Kidney epithelial cell (primary cell): ENCODE data around the gene SPAG9. TPM values are rescaled to one million over a fixed set of nuclear protein-coding genes. Genes with fewer than 3 reads are reported as not detected.

ENCODE experiments used
- DNase-seq: peaks from one replicate; pipeline ENCODE4 v3.0.0-alpha.2; 2010; ENCODE audit warnings: low read depth
- H3K27me3 ChIP-seq: 2 replicates; pipeline ENCODE4 v1.6.0; 2011; ENCODE audit warnings: low read length; ENCODE audit not compliant: control insufficient read depth, insufficient read depth
- H3K36me3 ChIP-seq: 2 replicates; pipeline ENCODE4 v1.5.1; 2011; ENCODE audit warnings: low read length; ENCODE audit not compliant: control insufficient read depth, insufficient read depth
- H3K4me3 ChIP-seq: 2 replicates; pipeline ENCODE4 v1.5.1; 2011; ENCODE audit warnings: low read depth, mild to moderate bottlenecking, control low read depth, low read length
- total RNA-seq: library from RNA; depleted of rRNA; stranded (reverse); fragments of >200 nt; gene quantifications from 2 replicates; pipeline ENCODE4 v1.2.3, GENCODE V29; 2015
- TF ChIP-seq, protein P1 (sequence below): IDR thresholded peaks from 2 replicates; pipeline ENCODE4 v1.5.1; 2011; ENCODE audit warnings: mild to moderate bottlenecking, moderate library complexity, low read length, control low read depth, inconsistent platforms; ENCODE audit not compliant: insufficient read depth, poor library complexity, severe bottlenecking

SPAG9 gene
- total RNA-seq, 1 donor from 2014 or later: 85.5 TPM

DNA sequence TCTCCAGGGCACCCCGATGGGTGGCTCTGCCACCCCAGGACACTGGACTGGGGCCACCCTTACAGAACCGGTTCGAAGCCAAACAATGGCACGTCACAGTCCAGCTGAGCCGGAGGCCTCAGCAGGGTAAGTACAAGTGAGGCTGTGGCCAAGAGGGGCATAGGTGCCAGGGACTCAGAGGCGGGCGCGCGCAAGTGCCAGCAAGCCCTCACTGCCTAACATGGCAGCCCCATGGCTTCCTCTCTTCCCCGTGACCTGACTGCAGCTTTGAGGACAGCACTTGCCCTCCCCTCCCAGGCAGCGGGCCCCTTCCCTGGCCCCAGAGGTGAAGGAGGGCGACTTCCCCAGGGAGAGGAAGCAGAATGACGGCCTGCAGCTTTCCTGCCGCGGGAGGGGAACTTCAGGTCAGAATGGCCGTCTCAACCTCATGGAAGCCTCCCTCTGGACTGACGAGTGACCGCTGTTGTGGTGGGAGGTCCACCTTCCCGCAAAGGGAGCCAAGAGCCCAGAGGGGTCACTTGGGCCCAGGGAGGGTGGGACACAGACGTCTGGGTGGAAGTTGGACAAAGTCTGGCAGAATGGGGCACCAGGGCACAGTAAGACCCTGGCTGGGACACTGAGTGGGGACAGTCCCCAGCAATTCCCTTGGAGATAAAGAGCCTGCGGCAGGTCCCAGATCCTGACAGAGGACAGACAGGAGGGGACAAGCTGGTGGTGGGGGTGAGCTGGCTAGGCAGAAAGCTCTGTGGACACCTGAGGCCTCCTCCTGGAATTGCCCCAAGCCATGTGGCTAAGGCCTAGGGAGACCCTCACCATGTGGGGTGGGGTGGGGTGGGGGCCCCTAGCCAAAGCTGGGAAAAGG is 202.4 kb downstream of the SPAG9 start:
- Histone ChIP-seq H3K27me3 (no peaks in the 10 kb centered on the region), H3K36me3 (no peaks in the 10 kb centered on the region), H3K4me3 (no peak overlapping the region)
- TF ChIP-seq, protein P1, sequence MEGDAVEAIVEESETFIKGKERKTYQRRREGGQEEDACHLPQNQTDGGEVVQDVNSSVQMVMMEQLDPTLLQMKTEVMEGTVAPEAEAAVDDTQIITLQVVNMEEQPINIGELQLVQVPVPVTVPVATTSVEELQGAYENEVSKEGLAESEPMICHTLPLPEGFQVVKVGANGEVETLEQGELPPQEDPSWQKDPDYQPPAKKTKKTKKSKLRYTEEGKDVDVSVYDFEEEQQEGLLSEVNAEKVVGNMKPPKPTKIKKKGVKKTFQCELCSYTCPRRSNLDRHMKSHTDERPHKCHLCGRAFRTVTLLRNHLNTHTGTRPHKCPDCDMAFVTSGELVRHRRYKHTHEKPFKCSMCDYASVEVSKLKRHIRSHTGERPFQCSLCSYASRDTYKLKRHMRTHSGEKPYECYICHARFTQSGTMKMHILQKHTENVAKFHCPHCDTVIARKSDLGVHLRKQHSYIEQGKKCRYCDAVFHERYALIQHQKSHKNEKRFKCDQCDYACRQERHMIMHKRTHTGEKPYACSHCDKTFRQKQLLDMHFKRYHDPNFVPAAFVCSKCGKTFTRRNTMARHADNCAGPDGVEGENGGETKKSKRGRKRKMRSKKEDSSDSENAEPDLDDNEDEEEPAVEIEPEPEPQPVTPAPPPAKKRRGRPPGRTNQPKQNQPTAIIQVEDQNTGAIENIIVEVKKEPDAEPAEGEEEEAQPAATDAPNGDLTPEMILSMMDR: no peak
- DNase-seq: no peak

DNA sequence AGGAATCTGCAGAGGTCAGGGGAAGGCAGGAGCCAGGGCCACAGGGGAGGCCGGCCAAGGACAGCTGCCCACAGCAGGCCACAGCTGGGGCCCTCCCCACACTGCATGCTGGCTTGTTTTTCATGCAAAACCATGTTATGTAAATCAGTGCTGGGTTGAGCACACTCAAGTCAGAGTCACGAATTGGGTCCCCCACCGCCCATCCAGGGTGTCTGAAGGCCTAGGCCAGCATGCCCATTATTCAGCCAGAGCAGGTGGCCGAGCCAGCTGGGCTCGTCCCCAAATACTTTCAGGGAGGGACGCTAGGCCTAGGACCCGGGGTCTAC is 203.3 kb downstream of the SPAG9 start:
- TF ChIP-seq, protein P1: no peak
- no peaks in the 10 kb centered on the region for H3K36me3 ChIP-seq
- DNase-seq: no peak

DNA sequence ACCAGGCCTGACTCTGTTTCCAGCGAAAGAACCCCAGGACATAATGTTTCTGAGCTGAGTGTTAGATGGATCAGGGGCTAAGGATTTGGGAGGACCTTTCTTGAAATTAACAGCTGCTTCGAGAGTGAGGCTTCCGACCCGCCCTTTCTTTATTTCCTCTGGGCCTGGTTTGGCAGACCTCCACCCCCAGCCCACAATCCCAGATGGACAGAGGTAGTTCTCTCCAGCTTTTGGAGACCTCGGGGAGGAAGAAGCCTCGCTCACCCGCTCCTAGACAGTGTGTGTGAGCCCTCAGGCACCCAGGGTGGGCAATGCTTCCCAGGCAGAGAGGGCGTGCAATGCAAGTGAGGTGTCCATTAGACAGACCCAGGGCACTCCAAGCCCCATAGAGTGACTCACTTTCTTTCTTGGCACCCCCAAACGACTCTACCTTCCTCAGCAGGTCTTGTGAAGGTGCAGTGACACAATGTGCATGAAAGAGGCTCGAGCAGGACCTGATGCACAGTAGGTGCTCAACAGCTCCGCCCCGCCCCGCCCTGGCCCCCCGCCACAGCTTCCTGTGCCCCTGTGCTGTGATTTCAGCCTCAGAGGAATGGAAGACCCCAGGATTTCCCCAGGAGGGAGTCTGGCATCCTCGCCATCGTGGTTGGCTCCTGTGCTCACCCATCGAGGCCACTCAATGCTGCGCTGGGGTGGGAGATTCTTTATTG is 203.8 kb downstream of the SPAG9 start:
- no peak overlapping the region for H3K4me3 ChIP-seq
- no peaks in the 10 kb centered on the region for H3K27me3 ChIP-seq
- no peaks in the 10 kb centered on the region for H3K36me3 ChIP-seq
- DNase-seq: no peak
- TF ChIP-seq, protein P1: no peak

More for the DNA sequence above, 203.3 kb downstream of the SPAG9 start:
- Histone ChIP-seq H3K4me3 (no peak overlapping the region), H3K27me3 (no peaks in the 10 kb centered on the region)

DNA sequence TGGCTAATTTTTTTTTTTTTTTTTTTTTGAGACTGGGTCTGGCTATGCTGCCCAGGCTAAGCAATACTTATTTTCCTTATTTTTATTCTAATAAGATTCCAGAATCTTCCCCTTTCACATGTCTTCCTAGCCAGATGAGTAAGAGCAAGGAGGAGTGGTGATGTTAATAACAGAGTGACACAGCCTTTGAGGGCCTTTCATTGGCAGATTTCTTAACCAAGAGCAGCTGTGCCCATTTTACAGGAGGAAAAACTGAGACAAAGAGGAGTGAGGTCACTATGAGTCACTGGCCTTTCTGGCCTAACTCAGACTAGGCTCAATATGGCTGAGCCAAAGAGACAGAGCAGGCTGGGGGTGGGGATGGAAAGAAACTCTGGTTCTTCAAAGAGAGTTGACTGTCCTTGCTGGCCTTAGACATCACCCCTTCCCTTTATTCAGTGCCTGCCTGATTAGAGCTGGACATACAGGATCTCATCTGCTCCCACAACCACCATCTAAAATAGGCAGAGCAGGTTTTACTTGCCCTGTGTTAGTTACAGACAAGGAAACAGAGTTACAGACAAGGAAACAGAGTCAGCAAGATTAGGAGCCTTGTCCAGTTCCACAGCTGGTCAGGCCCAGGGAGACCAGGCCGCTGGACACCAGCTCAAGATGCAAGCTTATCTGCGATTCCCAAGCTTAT is 204.5 kb downstream of the SPAG9 start:
- no peak for DNase-seq
- TF ChIP-seq, protein P1: no peak
- H3K27me3 ChIP-seq: no peaks in the 10 kb centered on the region

DNA sequence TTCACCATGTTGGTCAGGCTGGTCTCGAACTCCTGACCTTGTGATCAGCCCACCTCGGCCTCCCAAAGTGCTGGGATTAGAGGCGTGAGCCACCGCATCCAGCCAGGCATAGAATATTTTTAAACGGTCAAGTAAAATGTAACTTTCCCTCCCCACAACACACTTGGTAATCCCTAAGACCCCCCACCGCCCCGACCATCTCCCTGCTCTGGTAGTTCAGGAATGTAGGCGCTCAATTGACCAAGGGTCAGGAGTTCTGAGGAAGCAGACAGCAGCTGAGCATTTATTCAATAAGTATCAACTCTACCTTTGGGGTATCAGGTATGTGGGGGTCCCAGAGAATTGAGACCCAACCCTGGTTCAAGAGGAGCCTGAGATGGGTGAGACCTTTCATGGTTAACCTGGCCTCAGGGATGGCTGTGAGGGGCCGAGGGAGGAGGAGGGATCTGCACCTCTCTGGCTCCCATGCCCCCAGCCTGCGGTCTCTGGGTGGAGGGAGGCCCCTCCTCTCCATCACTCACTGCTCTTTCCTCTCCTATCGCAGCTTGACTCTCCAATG is 206.1 kb downstream of the SPAG9 start:
- DNase-seq: no peak
- Histone ChIP-seq H3K4me3 (no peak overlapping the region), H3K27me3 (no peaks in the 10 kb centered on the region), H3K36me3 (no peaks in the 10 kb centered on the region)
- TF ChIP-seq, protein P1: no peak

More for the DNA sequence above, 204.5 kb downstream of the SPAG9 start:
- H3K36me3 ChIP-seq: no peaks in the 10 kb centered on the region
- no peak overlapping the region for H3K4me3 ChIP-seq
